PC-9 (cell line): ENCODE data around the gene PRKACA.

Experiments used
- CTCF ChIP-seq: fragments of 200-600 bp; sonication (generic); conservative IDR thresholded peaks from 2 replicates; pipeline ENCODE4 v1.6.1; 2017; ENCODE audit warnings: mixed run types, antibody characterized with exemption, mild to moderate bottlenecking, moderate library complexity
- EZH2 ChIP-seq: fragments of 200-600 bp; sonication (generic); IDR thresholded peaks from 2 replicates; pipeline ENCODE4 v1.8.0; 2017; ENCODE audit warnings: antibody characterized with exemption, low read depth

DNA sequence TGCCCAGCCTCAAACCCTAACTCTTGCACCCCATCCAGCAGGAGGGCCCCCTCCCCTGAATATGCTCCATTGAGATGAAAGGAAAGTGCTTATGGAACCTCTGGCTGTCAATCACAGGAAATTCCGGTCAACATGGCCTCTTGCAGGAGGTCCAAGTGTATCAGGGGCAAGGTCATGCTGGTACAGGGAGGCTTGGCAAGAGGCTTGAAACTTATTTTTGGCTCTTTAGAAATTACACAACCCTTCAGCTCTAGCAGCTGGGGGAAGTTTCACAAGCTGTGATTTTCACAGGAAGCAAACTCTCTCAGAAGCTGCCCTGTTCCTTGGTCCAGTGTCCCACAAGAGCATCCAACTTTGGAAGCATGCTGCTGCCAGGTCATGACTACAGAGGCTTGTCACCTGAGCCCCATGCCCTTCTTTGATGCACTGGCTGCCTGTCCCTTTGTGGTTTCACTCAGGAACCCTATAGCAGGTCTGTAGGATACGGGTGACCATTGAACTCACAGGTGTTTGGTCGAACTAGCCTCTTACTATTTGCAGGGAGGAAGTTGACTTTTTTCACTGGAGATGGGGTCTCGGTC, 10.5 kb upstream of the PRKACA start:
- TF ChIP-seq EZH2 (no peak), CTCF (no peak)
